GM21390 (cell line): Measurements from ENCODE around the gene DZIP1L.

Experiments
- ATAC-seq: cut with Tn5 transposase; IDR thresholded peaks from one replicate; pipeline ENCODE4 v1.9.1; 2021; ENCODE audit not compliant: unreplicated experiment

The DZIP1L gene

DNA sequence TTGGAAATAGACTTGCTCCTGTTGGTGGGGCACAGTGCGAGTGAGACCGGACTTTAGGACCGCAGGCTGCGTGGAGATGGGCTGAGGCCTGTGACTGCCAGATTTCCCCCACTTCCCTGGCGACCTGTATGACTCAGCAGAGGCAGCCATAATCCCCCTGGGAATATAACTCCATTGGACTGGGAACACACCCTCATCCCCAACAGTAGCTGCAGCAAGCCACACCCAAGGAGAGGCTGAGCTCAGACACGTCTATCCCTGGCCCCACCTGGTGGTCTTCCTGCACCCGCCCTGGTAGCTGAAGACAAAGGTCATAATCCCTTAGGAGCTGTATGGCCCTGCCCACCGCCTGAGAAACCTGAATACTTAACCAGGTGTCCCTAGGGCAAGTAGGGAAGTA lies 42.6 kb downstream of the DZIP1L start:
- ATAC-seq, result no peak

DNA sequence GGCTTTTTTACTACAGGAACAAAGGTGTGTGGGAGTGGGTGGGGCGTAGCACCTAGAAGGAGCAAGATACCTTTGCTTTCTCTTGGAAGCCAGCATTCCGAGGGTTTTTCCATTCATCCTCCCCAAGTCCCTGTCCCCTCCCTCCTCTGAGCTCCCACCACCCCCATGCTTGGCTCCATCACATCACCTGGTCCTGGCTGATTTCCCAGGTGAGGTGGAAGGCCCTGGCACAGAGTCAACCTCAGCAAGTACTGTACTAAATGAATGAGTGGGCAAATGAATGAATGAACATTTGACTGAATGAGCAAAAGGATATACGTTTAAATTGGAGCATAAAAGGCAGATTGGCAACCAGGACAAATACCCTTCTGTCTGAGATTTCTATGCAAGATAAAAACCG lies 45.4 kb downstream of the DZIP1L start:
- no peak for ATAC-seq

DNA sequence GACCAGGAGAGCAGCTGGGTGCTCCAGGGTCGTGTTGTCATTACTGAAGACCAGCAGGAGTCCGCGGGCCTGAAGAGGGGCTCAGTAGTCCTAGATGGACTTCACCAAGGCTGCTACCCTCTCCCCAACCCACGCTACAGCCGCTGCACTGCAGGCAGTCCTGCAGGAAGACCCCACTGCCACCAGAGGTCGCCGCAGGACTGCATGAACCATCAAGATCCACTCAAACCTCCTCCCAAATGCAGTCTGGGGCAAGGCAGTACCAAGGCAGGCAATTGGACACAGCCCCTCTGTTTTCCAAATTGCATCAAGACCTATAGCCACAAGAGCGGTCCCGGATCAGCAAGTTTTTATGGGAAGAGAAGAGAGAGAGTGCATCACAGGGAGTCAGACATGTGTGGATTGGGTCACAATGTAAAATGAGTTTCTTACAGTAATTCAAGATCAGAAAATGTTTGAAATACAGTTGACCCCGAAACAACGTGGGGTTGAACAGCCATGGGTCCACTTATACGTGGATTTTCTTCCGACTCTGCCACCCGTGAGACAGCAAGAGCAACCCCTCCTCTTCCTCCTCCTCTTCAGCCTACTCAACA lies 46.7 kb downstream of the DZIP1L start:
- ATAC-seq, result peak; percentile 62

DNA sequence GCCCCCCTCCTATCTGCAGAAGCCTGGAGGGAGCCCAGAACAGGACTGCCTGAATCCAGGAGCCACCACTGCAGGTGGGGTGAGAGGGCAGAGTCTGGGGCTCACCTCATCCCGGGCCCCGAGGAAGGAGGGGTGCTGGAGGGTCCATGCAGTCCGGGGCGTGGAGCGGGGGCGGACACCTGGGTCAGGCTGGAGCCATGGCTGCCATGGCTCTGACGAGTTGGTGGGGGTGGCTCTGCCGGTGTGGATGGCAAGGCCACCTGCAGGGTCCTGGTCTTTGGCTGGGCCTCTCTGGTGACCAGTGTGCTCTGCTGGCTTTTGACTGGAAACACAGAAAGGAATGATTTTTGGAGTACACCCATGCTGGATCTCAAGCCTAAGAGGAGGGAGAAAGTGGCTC lies 47.4 kb downstream of the DZIP1L start:
- ATAC-seq, result no peak

DNA sequence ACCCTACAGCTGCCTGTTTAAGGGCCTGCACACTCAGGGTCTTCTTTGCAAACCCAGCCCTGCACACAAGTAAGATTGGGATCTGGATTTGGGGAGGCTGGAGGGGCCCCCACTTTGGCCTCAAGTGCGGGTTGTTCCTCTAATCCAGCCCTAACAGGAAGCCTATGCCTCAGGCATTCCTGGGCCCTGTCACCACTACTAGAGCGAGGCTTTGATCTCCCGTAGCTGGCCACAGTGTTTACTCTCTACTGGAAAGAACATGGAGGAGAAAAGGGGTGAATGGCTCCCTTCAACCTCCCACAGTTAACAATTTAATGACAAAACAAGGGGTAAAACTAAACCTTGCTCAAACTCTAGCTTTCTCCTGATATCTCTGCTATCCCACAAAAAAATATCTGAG lies 48.4 kb downstream of the DZIP1L start:
- ATAC-seq, result no peak

DNA sequence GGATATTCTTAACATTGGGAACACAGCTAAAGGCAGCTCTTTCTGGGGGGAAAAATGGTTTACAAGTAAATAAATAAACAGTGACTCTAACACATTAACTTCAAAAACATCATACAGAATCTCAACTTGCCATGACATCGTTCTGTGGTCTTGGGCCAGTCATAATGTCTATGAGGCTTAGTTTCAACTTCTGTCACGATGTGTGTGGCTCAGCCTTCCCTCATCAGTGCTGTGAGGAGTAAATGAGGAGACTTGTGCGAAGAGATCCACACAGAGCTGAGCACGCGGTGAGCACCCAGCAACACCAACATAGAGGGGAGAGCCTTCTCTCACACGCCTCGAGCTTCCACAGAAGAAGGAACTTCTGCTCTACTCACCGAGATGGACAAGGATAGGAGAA lies 49.0 kb downstream of the DZIP1L start:
- peak; percentile 85 for ATAC-seq

DNA sequence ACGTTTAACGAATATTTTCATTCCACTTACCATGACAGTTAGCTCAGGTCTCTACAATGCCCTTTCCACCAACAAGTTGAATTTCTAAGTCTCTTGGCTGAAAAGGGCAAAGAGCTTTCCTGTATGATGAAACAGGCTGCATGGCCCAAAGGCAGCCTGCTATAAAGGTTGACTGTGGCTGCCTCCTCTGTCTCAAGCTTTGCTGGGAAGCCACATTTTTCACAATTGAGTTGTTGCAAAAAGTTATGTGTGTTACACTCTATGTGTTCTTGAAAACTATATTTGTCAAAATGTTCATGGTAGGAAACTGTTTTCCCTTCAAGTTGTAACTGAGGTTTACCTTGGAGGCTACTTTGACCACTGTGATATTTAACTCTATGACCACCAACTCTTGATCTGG lies 49.5 kb downstream of the DZIP1L start:
- ATAC-seq, result peak; percentile 6

DNA sequence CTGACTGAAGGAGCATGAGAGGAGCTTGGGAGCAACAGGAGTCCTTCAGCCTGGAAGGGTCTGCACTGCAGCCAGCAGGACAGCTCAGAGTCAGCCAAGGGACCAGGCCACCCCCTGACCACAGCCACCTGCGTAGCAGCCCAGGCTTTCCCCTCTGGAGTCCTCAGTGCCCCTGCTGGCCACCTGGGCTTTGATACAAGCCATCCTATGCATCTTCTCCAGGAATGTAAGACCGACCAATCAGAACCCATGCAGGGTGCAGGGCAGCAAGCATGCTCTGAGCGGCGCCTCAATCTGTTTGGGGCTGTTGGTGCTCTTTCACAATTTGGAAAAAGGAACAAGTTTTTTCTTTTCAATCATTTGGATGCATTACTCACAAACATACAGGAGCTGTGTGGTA lies 52.0 kb downstream of the DZIP1L start:
- ATAC-seq, result no peak

DNA sequence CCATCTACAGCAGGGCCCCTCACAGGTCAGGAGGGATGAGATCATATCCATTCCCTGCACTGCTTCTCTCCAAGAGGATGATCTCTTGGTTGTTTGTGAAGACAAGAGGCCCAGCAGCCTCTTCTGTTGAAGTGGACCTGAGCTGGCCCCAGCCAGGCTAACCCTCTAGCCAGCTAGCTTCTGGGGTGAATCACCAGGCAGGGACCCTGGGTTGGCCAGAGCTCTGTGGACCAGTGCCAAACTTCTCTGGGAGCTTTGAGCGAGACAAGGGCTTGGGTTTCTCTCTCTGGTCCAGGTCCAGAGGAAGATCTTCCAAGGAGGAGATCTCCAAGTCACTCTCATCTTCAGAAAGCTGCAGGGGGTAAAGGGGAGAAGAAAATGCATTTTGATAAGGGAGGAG lies 52.8 kb downstream of the DZIP1L start:
- no peak for ATAC-seq

DNA sequence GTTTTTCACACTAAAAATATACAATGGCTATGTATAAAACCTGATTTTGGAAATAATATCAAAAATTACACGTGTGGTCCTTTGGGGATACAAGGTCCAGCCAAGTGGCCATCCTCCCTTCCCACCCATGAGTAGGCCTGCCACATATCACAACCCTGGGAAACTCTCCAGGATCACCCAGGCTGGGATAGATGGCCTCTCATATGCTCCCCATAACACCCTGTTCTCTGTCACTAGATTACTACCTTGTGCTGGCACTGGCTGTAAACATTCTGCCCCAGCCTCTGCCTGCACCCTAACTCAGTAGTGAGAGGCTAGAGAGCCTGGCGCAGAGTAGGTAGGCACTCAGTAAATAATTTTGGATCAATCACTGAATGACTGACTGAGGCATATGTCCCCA lies 53.4 kb downstream of the DZIP1L start:
- no peak for ATAC-seq

DNA sequence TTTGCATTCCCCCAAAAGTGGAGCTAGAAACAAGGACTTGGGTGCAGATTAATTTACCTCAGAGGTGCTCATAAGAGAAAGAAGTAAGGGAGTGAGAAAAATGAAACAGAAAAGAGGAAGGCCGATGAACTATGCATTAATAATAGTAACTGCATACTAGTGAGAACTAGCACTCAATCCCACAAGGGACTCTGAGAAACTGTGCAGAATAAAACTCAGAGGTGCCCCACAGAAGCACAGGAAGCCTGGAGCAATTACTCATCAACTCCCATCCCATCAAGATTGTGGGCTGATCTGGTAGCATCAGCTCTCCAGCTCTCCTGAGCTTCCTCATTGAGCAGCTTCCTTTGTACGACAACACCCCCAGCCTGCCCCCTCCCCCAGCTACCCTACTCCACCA lies 54.6 kb downstream of the DZIP1L start:
- ATAC-seq, result peak; percentile 69

DNA sequence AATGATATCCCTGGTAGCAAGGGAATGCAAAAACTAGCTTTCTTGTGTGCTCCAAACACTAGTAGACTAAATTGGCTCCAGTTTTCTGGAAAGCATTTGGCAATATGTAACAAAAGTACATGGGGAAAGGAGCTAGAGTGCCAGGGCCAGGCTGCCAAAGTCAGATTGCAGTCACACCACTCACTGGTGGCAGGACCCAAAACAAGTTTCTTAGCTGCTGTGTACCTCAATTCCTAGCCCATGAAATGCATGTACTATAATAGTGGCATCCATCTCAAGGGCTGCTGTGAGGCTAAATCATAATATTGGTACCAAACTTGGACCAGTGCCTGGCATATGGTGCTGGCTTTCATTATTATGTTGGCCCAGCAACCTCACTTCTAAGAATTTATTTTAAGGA lies 56.1 kb downstream of the DZIP1L start:
- ATAC-seq, result no peak

DNA sequence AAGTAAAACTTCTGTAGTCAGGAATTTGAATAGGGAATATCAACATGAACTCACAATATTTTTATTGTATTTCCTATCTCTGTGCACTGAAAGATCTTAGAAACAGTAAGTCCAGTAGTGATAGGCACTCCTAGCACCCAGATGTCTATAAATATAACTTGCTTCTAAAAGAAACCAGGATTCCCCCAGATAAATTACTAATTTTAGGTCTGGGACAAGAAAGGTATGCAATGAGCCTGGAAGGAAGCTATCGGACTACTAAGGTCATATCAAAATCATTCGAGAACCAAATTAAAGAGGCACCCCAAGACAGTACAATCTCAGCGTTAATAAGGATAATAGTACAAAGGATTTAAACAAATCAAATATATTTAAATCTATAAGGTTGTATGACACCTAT lies 58.0 kb downstream of the DZIP1L start:
- ATAC-seq, result no peak

DNA sequence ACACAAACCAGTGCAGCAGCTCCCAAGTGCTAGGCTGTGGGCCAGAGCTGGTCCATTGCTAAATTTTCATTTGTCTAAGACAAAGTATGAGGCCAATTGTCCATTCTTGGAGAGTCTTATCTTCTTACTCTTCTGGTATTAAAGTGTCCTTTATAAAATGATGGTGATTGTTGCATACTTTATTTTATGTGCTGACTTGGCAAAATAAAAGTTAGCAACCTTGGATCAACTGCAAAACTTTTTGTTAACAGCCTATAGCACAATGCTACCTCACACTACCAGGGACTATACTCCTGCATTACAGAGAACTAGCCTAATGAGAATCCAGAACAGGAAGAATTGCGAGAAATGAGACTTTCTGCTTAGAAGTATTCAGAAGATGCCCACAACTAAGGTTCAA lies 61.4 kb downstream of the DZIP1L start:
- no peak for ATAC-seq

DNA sequence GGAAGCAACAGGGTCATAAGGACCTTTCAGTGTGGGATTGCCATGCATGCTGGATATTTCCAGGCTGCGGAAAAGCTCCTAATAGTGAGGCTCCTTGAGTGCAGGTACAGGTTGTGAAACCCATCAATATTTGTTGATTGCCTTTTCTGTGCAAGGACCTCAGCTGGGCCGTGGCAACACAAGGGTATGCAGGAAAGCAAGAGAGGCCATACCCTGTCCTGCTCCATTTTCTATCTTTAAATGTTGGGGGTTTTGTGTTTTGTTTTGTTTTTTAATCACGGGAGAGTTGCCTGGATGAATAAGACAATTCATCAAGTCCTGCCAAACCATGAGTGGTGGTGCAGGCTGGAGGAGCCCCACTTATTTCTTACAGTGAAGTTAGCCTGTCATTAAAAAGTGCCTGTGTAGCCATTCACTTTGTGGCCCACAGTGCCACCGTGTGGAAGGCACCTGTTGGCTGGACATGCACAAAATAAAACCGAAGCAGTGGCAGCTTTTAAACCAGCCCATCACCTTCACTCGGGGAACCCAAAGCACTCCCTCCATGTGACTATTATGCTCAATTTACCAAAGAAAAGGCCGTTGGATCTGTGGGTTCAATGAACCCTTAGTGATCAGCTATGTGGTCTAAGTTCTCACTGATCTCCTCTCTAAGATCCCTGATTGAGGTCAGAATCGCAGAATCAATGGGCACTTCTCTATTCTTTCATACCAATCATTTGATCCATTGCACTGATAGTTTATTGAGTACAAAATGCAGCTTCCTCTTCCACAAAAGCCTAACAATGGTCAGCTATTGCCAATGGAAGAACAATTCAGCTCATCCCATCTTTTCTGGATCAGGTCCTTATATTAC lies 63.2 kb downstream of the DZIP1L start:
- ATAC-seq, result peak; percentile 80

DNA sequence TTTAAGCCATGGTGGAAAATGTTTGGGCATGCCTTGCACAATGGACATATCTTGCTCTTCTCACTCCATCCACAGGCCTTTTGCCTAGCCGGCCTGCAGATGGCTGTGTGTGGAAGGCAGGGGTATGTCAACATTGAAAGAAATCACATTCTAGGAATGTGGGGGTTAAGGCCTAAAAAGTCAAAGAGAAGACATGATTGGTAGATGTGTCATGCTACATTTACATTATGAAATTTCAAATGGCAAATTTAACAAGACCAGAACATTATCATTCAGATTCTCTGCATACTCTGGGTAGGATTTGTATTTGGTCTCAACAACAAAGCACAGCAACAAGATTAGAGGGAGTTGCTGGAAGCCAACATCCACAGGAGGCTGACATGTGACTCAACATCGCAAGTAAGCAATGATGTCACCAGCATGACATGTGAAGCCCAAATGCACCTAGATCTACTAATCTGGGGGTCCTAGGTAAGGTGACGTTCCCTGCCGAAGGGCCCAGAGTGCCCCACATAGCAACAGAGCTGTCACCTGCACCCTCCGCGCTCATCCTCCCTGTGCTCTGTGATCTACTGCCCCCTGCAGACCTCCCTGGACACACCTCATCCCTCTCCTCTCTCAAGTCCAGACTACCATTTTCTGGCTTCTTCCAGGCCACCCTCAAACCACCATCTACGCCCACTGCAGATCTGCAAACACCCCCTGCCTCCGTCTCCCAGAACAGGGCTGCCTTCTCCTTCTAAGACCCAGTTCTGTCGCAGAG lies 66.1 kb downstream of the DZIP1L start:
- ATAC-seq, result no peak

DNA sequence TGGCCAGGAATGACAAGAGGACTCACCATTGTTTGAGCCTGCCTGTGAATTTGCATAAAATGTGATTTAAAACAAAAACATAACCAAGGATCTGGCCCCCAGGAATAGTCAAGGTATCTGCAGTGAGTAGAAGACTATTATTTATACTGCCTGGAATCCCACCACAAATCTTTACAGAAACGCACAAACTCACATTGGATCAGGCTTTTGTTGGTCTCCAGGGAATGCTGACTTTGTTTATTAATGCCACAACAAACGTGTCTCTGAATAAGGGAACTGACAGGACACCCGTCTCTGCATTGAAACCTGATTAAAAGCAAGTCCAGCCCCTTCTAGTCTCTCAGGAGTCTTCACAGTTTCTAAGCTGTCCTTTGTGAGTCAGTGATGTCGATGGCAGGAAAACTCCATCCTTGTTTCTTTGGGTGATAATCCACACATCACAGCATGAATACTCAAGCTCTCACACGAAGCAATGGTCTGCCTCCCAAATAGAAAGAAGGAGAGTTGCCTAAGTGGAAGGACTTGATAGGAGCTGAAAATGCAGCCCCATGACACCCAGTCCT lies 67.7 kb downstream of the DZIP1L start:
- no peak for ATAC-seq

DNA sequence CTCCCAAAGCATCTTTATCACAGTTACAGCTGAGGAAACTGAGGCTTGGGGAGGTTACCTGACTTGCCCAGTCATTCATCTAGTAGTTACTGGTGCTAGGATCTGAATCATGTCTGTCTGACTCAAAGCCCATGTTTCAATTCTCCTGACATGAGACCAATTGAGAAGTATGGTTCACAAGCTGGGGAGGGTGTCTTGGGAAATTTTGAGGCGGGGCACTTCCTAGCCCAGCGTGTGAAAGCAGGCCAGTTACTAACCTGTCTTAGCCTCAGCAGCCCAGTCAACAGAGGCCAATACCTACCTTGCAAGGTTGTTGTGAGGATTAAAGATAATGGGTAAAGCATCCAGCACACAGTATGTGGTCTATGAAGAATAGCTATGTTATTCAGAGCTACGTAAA lies 68.5 kb downstream of the DZIP1L start:
- ATAC-seq, result peak; percentile 53

DNA sequence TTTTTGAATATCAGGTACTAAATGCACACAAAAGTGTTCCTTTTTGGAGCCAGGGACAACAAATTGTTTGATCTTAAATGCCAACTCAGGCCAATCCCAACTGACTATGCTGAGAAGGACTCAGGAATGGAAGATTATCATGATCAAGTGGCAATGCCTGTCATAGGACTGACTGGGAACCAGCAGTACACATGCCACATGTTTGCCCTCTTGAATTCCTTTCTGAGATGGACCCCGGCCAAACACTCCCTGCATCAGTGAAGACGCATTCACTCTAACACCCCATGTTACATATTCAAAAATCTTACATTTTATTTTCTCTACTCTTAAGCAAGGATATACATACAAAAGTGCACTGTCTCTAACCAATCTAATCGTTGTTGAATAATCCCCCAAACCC lies 69.3 kb downstream of the DZIP1L start:
- no peak for ATAC-seq

DNA sequence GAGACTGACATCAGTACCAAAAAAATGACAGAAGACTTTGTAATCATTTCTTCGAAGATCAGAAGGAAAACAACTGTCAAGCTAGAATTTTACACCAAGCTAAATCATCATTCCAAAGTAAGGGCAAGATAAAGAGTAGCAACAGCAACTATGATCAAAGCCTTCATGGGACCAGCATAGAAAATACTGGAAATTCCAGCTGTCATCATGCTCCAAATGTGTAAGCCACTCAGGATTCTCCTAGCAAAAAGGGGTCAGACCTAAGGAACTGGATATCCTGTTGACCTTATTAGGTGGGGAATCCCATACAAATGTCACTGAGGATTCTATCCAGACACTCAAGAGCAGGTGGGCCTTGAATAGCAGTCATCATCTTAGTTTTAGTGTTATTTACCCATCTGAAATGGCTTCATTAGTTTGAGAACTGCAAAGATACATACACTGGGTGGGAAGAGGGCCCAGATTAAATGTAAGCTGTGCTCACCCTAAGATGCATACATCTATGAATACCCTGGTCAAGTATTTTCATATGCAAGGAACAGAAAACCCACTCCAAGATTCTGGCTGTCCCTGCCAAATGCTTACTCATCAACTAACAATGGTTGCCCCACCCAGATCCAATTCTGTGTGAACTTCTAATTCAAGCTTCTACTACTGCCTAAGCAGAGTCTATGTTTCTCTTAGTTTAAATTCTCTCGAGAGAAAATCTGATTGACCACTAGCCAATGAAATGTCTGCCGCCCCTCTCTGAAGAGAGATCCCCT lies 72.0 kb downstream of the DZIP1L start:
- ATAC-seq, result no peak

DNA sequence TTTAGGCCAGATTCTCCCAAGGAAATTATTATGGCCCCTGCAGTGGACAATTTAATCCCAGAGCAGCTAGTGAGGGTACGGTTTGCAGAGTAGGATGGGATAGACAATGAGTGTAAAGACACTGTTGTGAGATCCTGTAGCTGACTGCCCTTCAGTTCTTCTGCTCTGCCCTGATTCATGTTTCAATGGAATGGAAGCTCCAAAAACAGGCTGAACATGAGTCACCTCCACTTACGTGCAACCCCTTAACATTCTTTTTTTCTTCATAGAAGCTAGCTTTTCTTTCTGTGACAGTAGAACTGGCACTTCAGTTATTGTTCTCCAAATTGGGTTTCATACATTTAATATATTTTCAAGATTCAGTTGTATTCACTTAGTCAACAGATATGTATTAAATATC lies 73.4 kb downstream of the DZIP1L start:
- no peak for ATAC-seq
